ENCODE measurements around the gene R3HDML. TPM values are rescaled to one million over a fixed set of nuclear protein-coding genes. Genes with fewer than 3 reads are reported as not detected.

Gene R3HDML
- total RNA-seq, 1 donor from 2014 or later, result not detected

DNA sequence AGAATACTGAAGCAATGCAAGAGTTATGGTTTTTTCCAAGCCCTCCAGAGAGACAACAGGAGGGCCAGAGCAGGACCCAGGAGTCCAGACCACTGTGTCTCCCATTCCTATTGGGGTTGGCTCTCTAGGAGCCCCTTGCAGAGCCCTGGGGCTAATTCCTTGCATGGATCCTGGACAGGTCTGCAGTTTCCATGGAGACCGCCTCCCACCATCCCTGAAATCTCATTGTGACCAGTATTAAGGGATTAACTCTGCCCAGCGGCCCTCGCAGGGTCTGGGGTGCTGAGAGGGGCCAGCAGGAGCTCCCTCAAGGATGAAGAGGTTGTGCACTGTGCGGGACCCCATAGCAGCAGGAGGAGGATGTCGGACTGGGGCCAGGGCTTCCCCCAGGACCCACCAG lies 53.4 kb downstream of the R3HDML start:
- H3K36me3 Mint-ChIP-seq, result no peaks in the 10 kb centered on the region
- peaks cover 6% of the 10 kb centered on the region for H3K4me1 Mint-ChIP-seq
- no peak overlapping the region for H3K27ac Mint-ChIP-seq
- peaks cover 22% of the 10 kb centered on the region for H3K27me3 Mint-ChIP-seq (ENCODE audit: low read depth)
- no peak overlapping the region for H3K4me3 Mint-ChIP-seq
- DNase-seq (ENCODE audit: low spot score in 2 of 2, unreplicated experiment in 2 of 2), result no peak
- no peaks in the 10 kb centered on the region for H3K9me3 Mint-ChIP-seq
- TF ChIP-seq, protein P1, sequence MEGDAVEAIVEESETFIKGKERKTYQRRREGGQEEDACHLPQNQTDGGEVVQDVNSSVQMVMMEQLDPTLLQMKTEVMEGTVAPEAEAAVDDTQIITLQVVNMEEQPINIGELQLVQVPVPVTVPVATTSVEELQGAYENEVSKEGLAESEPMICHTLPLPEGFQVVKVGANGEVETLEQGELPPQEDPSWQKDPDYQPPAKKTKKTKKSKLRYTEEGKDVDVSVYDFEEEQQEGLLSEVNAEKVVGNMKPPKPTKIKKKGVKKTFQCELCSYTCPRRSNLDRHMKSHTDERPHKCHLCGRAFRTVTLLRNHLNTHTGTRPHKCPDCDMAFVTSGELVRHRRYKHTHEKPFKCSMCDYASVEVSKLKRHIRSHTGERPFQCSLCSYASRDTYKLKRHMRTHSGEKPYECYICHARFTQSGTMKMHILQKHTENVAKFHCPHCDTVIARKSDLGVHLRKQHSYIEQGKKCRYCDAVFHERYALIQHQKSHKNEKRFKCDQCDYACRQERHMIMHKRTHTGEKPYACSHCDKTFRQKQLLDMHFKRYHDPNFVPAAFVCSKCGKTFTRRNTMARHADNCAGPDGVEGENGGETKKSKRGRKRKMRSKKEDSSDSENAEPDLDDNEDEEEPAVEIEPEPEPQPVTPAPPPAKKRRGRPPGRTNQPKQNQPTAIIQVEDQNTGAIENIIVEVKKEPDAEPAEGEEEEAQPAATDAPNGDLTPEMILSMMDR (IDR thresholded peaks at IDR 0.05; ENCODE audit: unreplicated experiment), result no peak

DNA sequence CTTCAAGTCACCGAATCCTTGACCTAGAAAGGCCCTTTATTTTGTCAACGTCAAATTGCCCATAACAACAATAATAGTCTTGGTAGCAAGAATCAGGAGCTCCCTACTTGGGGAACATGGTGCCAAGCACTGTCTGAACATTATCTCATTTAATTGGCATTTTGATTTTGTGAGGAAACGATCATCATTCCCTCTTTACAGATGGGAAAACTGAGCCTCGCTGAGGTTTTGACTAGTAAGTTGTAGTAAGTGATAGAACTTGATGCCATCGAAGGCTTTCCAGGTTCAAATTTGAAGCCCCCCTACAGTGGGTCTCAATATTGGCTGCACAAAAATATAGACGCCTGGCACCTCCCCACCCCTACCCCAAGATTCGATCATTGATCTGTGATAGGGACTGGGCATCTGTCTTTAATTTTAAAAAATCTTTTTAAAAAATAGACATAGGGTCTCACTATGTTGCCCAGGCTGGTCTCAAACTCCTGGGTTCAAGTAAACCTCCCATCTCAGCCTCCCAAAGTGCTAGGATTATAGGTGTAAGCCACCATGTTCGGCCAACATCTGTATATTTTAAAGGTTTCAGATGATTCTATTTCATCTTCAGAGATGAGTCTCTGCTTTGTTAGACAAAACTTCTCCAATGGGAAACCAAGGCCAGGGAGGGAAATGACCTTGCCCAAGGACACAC lies 55.4 kb downstream of the R3HDML start:
- TF ChIP-seq, protein P1 (IDR thresholded peaks at IDR 0.05; ENCODE audit: unreplicated experiment), result no peak
- H3K4me3 Mint-ChIP-seq, result no peak overlapping the region
- no peak for DNase-seq (ENCODE audit: low spot score in 2 of 2, unreplicated experiment in 2 of 2)
- H3K9me3 Mint-ChIP-seq, result no peaks in the 10 kb centered on the region
- H3K27ac Mint-ChIP-seq, result no peak overlapping the region
- no peaks in the 10 kb centered on the region for H3K36me3 Mint-ChIP-seq
- peaks cover 28% of the 10 kb centered on the region for H3K27me3 Mint-ChIP-seq (ENCODE audit: low read depth)
- peaks cover 5% of the 10 kb centered on the region for H3K4me1 Mint-ChIP-seq

DNA sequence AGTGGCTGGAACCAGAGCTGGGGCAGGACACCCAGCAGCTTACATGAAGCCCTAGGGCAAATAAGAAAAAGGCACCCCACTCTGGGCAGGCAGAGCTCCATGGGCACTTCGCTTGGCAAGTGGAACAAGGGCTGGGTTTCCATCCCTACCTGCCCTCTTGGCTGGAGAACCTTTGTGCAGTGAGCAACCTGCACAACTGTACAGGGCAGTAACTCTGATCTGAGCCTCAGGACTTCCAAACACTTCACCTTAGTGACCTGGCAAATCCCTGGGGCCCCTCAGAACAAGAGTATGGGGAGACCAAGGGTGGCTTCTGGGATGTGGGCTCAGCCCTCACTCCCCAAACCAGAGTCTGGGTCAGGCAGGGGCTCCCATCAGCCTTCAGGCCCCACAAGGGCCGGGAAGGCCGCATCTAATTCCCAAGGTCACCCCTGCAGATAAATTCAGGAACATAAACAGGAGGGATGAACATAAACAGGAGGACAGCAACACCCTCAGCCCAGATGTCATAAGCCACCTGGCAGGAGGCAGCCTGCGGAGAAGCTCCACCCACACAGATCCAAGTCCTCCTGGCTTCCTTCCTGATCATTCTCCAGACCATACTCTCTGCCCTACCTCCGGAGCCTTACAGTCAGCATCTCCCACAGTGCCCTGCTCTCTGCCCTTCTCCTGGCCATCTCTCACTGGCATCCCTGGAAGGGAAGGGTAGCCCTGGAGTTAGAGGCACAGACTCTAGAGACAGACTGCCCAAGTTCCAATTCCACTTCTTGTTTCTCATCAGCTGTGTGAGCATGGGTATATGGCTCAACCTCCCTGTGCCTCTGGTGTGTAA lies 56.1 kb downstream of the R3HDML start:
- no peak overlapping the region for H3K27ac Mint-ChIP-seq
- H3K27me3 Mint-ChIP-seq (ENCODE audit: low read depth), result peaks cover 32% of the 10 kb centered on the region
- TF ChIP-seq, protein P1 (IDR thresholded peaks at IDR 0.05; ENCODE audit: unreplicated experiment), result no peak
- peaks cover 2% of the 10 kb centered on the region for H3K4me1 Mint-ChIP-seq
- H3K9me3 Mint-ChIP-seq, result no peaks in the 10 kb centered on the region
- no peak overlapping the region for H3K4me3 Mint-ChIP-seq
- DNase-seq (ENCODE audit: low spot score in 2 of 2, unreplicated experiment in 2 of 2), result no peak
- H3K36me3 Mint-ChIP-seq, result no peaks in the 10 kb centered on the region

DNA sequence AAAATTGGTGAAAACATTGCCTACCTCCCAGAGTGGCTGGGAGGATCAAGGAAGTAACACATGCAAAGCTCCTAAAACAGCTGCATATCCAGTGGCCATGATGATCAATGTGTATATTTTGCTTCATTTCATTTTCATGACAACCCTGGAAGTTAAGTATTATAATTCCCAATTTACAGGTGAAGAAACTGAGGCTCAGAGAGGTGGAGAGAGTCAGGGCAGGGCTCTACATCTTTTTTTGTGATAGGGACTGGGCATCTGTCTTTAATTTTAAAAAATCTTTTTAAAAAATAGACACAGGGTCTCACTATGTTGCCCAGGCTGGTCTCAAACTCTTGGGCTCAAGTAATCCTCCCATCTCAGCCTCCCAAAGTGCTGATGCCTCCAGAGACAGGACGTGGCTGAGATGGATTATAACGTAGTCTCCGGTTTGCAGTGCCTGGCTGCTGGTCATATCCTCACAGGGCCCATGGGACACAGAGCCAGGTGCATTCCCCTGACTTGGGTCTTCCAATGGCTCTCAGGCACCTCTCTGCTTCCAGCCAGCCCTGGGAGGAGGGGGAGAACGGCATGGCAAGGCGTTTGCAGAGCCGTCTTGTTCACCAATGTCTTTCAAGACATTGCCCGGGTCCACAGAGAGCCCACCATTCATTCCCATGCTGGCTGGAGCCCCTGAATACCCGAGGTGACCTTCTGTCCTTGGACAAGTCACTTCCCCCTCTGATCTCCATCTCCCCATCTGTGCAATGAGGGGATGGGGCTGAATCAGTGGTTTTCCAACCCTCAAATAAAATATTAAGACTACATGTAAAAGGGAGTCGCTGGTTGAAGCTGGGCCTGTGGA lies 57.0 kb downstream of the R3HDML start:
- no peaks in the 10 kb centered on the region for H3K36me3 Mint-ChIP-seq
- peak overlapping the region; percentile 62 for H3K27ac Mint-ChIP-seq
- DNase-seq (ENCODE audit: low spot score in 2 of 2, unreplicated experiment in 2 of 2), result no peak
- H3K9me3 Mint-ChIP-seq, result no peaks in the 10 kb centered on the region
- H3K4me1 Mint-ChIP-seq, result no peaks in the 10 kb centered on the region
- H3K27me3 Mint-ChIP-seq (ENCODE audit: low read depth), result peaks cover 33% of the 10 kb centered on the region
- H3K4me3 Mint-ChIP-seq, result no peak overlapping the region
- TF ChIP-seq, protein P1 (IDR thresholded peaks at IDR 0.05; ENCODE audit: unreplicated experiment), result no peak

DNA sequence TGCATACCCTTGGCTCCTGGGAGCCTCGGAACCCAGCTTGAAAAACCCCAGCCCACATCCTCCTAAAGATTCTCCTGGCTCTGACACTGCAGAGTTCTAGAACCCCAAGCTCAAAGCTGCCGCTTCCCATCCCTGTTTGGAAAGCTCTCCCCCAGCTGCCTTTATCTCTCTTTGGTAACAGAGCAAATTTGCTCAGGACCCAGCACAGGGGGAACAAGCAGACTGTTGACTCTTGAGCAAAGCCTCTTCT lies 57.5 kb downstream of the R3HDML start:
- TF ChIP-seq, protein P1 (IDR thresholded peaks at IDR 0.05; ENCODE audit: unreplicated experiment), result no peak

More for the DNA sequence above, 57.5 kb downstream of the R3HDML start:
- H3K9me3 Mint-ChIP-seq, result no peaks in the 10 kb centered on the region
- H3K4me1 Mint-ChIP-seq, result no peaks in the 10 kb centered on the region
- no peak for DNase-seq (ENCODE audit: low spot score in 2 of 2, unreplicated experiment in 2 of 2)
- peaks cover 29% of the 10 kb centered on the region for H3K27me3 Mint-ChIP-seq (ENCODE audit: low read depth)
- H3K4me3 Mint-ChIP-seq, result no peak overlapping the region
- H3K36me3 Mint-ChIP-seq, result no peaks in the 10 kb centered on the region
- H3K27ac Mint-ChIP-seq, result peak overlapping the region; percentile 62

Data from mesothelial cell of epicardium (in vitro differentiated cells).